GDM1 (cell line): ENCODE results near the gene UEVLD.
A peak's percentile ranks its signal among the peaks of the same experiment; 100 is the strongest.
"Not testable (repeated sequence)": the region's sequence is repeated elsewhere in the genome, so short reads cannot be mapped to it uniquely, and the experiment has no call there.

Experiments used
- DNase-seq: peaks from one replicate; lab custom pipeline; 2025; lab: John Stamatoyannopoulos, UW

The UEVLD gene

GRCh38 chr11:18588297-18589252, at the start of gene UEVLD:
Gene UEVLD, minus strand, starts transcription at chr11:18588734. Its CDS starts 80 bp downstream, at chr11:18588654.
- DNase-seq, result peak; percentile 61

- peak; percentile 99 for DNase-seq
Measured at GRCh38 chr11:18634140-18635032, 45.9 kb upstream of the UEVLD start, which contains the start of gene SPTY2D1. Gene SPTY2D1, minus strand, starts transcription at chr11:18634342. Its CDS starts 85 bp downstream, at chr11:18634257.

- DNase-seq, result no peak
Measured at GRCh38 chr11:18633256-18634139, 45.0 kb upstream of the UEVLD start.

GRCh38 chr11:18632841-18633240, 44.3 kb upstream of the UEVLD start:
- DNase-seq, result no peak

- no peak for DNase-seq
Measured at GRCh38 chr11:18624161-18624560, 35.6 kb upstream of the UEVLD start.

- DNase-seq, result no peak
Measured at GRCh38 chr11:18623707-18624106, 35.2 kb upstream of the UEVLD start.

GRCh38 chr11:18618342-18619025, 29.9 kb upstream of the UEVLD start:
- no peak for DNase-seq

- DNase-seq, result peak; percentile 2
Measured at GRCh38 chr11:18617688-18618341, 29.3 kb upstream of the UEVLD start.

- DNase-seq, result no peak
Measured at GRCh38 chr11:18615628-18616392, 27.3 kb upstream of the UEVLD start.

GRCh38 chr11:18614667-18615066, 26.1 kb upstream of the UEVLD start:
- DNase-seq, result no peak

- no peak for DNase-seq
Measured at GRCh38 chr11:18612394-18612793, 23.9 kb upstream of the UEVLD start.

GRCh38 chr11:18611196-18611595, 22.7 kb upstream of the UEVLD start:
- no peak for DNase-seq

- DNase-seq, result no peak
Measured at GRCh38 chr11:18608376-18608775, 19.8 kb upstream of the UEVLD start.

- no peak for DNase-seq
Measured at GRCh38 chr11:18600915-18601569, 12.5 kb upstream of the UEVLD start.

GRCh38 chr11:18599739-18600230, 11.3 kb upstream of the UEVLD start, which contains the start of gene MISFA:
Gene MISFA, plus strand, starts transcription at chr11:18599789. Its CDS starts 140 bp downstream, at chr11:18599929.
- DNase-seq, result no peak

- DNase-seq, result no peak
Measured at GRCh38 chr11:18594999-18595749, 6.6 kb upstream of the UEVLD start.

- DNase-seq, result not testable (repeated sequence)
Measured at GRCh38 chr11:18594088-18594487, 5.6 kb upstream of the UEVLD start.

- DNase-seq, result no peak
Measured at GRCh38 chr11:18590571-18590970, 2.0 kb upstream of the UEVLD start.
